Esophagus squamous epithelium (tissue), 4 donors: ENCODE results near the gene ZNF655.

Experiments
- POLR2A ChIP-seq, 4 donors: fragments of 450-650 bp; IDR thresholded peaks; one replicate each; pipeline ENCODE4 v1.6.1; 2017; ENCODE audit warnings: antibody characterized with exemption in 4 of 4, mild to moderate bottlenecking in 4 of 4, moderate library complexity in 3 of 4
- TF ChIP-seq, protein P1 (sequence below), 6 experiments: fragments of 450-650 bp in 4 of 6; fragments of 200-600 bp in 2 of 6; sonication (generic) in 2 of 6; IDR thresholded peaks; one replicate each; pipeline ENCODE4 v1.5.1; 2016 to 2019; ENCODE audit warnings: antibody characterized with exemption in 6 of 6, mild to moderate bottlenecking in 4 of 6, moderate library complexity in 4 of 6

DNA sequence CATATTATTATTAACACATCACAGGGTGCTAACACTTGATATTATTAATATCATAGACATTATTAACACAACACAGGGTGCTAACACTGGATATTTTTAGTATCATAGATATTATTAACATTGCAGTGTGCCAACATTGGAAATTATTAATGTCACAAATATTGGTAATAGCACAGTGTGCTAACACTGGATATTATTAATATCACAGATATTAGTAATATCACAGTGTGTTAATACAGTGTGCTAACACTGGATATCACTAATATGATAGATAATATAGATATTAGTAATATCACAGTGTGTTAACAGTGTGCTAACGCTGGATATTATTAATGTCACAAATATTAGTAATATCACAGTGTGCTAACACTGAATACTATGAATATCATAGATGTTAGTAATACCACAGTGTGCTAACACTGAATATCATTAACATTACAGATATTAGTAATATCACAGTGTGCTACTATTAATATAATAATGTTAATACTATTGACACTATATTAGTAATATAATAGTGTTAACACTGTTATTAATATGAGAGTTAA is 38.0 kb downstream of the ZNF655 start:
- TF ChIP-seq POLR2A (IDR thresholded peaks at IDR 0.05): no peak
- TF ChIP-seq, protein P1, sequence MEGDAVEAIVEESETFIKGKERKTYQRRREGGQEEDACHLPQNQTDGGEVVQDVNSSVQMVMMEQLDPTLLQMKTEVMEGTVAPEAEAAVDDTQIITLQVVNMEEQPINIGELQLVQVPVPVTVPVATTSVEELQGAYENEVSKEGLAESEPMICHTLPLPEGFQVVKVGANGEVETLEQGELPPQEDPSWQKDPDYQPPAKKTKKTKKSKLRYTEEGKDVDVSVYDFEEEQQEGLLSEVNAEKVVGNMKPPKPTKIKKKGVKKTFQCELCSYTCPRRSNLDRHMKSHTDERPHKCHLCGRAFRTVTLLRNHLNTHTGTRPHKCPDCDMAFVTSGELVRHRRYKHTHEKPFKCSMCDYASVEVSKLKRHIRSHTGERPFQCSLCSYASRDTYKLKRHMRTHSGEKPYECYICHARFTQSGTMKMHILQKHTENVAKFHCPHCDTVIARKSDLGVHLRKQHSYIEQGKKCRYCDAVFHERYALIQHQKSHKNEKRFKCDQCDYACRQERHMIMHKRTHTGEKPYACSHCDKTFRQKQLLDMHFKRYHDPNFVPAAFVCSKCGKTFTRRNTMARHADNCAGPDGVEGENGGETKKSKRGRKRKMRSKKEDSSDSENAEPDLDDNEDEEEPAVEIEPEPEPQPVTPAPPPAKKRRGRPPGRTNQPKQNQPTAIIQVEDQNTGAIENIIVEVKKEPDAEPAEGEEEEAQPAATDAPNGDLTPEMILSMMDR (IDR thresholded peaks at IDR 0.05): no peak
